ENCODE data around the gene SYCP2. TPM values are rescaled to one million over a fixed set of nuclear protein-coding genes. Genes with fewer than 3 reads are reported as not detected.

SYCP2 gene
- total and polyA plus RNA-seq, 2 donors (not counting 1 experiment from before 2014, with no cell fraction given) = 0.77 to 1.2 TPM

DNA sequence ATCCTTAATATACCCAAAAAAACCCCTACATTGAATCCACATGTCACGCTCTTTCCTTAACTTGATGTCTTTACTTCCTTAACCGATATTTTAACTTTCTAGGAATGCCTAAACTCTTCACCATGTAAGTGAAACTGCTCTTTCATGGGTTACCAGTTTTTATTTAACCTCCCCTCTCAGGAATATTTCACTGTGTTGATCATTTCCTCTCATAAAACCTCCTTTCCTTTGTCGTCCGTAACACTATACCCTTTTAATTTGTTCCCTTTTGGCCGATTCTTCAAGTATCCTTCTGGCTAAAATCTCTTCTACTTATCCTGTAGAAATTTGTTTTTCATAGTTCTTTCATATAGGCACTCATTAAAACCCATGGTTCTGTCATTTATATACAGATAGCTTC lies 24.6 kb downstream of the SYCP2 start:
- TF ChIP-seq EZH2 (IDR thresholded peaks at IDR 0.05; ENCODE audit: low read length, missing control alignments) = no peak
- TF ChIP-seq, protein P1, sequence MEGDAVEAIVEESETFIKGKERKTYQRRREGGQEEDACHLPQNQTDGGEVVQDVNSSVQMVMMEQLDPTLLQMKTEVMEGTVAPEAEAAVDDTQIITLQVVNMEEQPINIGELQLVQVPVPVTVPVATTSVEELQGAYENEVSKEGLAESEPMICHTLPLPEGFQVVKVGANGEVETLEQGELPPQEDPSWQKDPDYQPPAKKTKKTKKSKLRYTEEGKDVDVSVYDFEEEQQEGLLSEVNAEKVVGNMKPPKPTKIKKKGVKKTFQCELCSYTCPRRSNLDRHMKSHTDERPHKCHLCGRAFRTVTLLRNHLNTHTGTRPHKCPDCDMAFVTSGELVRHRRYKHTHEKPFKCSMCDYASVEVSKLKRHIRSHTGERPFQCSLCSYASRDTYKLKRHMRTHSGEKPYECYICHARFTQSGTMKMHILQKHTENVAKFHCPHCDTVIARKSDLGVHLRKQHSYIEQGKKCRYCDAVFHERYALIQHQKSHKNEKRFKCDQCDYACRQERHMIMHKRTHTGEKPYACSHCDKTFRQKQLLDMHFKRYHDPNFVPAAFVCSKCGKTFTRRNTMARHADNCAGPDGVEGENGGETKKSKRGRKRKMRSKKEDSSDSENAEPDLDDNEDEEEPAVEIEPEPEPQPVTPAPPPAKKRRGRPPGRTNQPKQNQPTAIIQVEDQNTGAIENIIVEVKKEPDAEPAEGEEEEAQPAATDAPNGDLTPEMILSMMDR (conservative IDR thresholded peaks at IDR 0.05 in 1 of 2, IDR thresholded peaks at IDR 0.05 in 1 of 2; ENCODE audit: low read depth in 1 of 2, low read length in 2 of 2) = no peak
- Histone ChIP-seq H3K9ac (ENCODE audit: insufficient read depth, low read length) (no peak overlapping the region), H3K79me2 (ENCODE audit: control insufficient read depth, insufficient read depth, low read length) (no peaks in the 10 kb centered on the region), H3K4me1 (ENCODE audit: control insufficient read depth, extremely low read depth, insufficient read depth, low read length) (no peaks in the 10 kb centered on the region), H3K9me3 (ENCODE audit: control insufficient read depth, insufficient read depth, low read depth, low read length) (no peaks in the 10 kb centered on the region), H3K4me2 (ENCODE audit: extremely low read depth, insufficient read depth, low read length) (no peak overlapping the region), H3K4me3 (replicated peaks in 1 of 4; ENCODE audit: control extremely low read depth in 1 of 4, insufficient read depth in 1 of 4, low read depth in 3 of 4, low read length in 4 of 4) (no peak overlapping the region), H3K27me3 (ENCODE audit: control insufficient read depth, insufficient read depth, low read length) (no peaks in the 10 kb centered on the region), H2AFZ (ENCODE audit: low read length) (no peak overlapping the region), H4K20me1 (ENCODE audit: control insufficient read depth, extremely low read depth, insufficient read depth, low read length) (no peaks in the 10 kb centered on the region), H3K36me3 (ENCODE audit: control insufficient read depth, insufficient read depth, low read length) (no peaks in the 10 kb centered on the region), H3K27ac (ENCODE audit: insufficient read depth, low read length) (no peak overlapping the region)
- no peak for DNase-seq (ENCODE audit: low read depth in 2 of 2)

GRCh38 chr20:59903621-59904020 lies 29.8 kb downstream of the SYCP2 start:
- DNase-seq (ENCODE audit: low read depth in 2 of 2) = peak in 1 of 2 donors; percentile 2
- Histone ChIP-seq H3K9me3 (ENCODE audit: control insufficient read depth, insufficient read depth, low read depth, low read length) (no peaks in the 10 kb centered on the region), H3K36me3 (ENCODE audit: control insufficient read depth, insufficient read depth, low read length) (no peaks in the 10 kb centered on the region), H3K4me2 (ENCODE audit: extremely low read depth, insufficient read depth, low read length) (no peak overlapping the region), H3K9ac (ENCODE audit: insufficient read depth, low read length) (no peak overlapping the region), H3K79me2 (ENCODE audit: control insufficient read depth, insufficient read depth, low read length) (no peaks in the 10 kb centered on the region), H3K4me1 (ENCODE audit: control insufficient read depth, extremely low read depth, insufficient read depth, low read length) (no peaks in the 10 kb centered on the region), H3K27me3 (ENCODE audit: control insufficient read depth, insufficient read depth, low read length) (no peaks in the 10 kb centered on the region), H3K4me3 (replicated peaks in 1 of 4; ENCODE audit: control extremely low read depth in 1 of 4, insufficient read depth in 1 of 4, low read depth in 3 of 4, low read length in 4 of 4) (no peak overlapping the region), H3K27ac (ENCODE audit: insufficient read depth, low read length) (no peak overlapping the region), H4K20me1 (ENCODE audit: control insufficient read depth, extremely low read depth, insufficient read depth, low read length) (no peaks in the 10 kb centered on the region), H2AFZ (ENCODE audit: low read length) (no peak overlapping the region)
- TF ChIP-seq EZH2 (IDR thresholded peaks at IDR 0.05; ENCODE audit: low read length, missing control alignments) = no peak
- TF ChIP-seq, protein P1 (conservative IDR thresholded peaks at IDR 0.05 in 1 of 2, IDR thresholded peaks at IDR 0.05 in 1 of 2; ENCODE audit: low read depth in 1 of 2, low read length in 2 of 2) = no peak

- Histone ChIP-seq H3K36me3 (ENCODE audit: control insufficient read depth, insufficient read depth, low read length) (no peaks in the 10 kb centered on the region), H3K4me1 (ENCODE audit: control insufficient read depth, extremely low read depth, insufficient read depth, low read length) (no peaks in the 10 kb centered on the region), H4K20me1 (ENCODE audit: control insufficient read depth, extremely low read depth, insufficient read depth, low read length) (no peaks in the 10 kb centered on the region), H3K27ac (ENCODE audit: insufficient read depth, low read length) (no peak overlapping the region), H3K9me3 (ENCODE audit: control insufficient read depth, insufficient read depth, low read depth, low read length) (no peaks in the 10 kb centered on the region), H3K4me3 (replicated peaks in 1 of 4; ENCODE audit: control extremely low read depth in 1 of 4, insufficient read depth in 1 of 4, low read depth in 3 of 4, low read length in 4 of 4) (no peak overlapping the region), H3K9ac (ENCODE audit: insufficient read depth, low read length) (no peak overlapping the region), H3K4me2 (ENCODE audit: extremely low read depth, insufficient read depth, low read length) (no peak overlapping the region), H2AFZ (ENCODE audit: low read length) (no peak overlapping the region), H3K79me2 (ENCODE audit: control insufficient read depth, insufficient read depth, low read length) (no peaks in the 10 kb centered on the region), H3K27me3 (ENCODE audit: control insufficient read depth, insufficient read depth, low read length) (no peaks in the 10 kb centered on the region)
- DNase-seq (ENCODE audit: low read depth in 2 of 2) = no peak
- no peak for TF ChIP-seq EZH2 (IDR thresholded peaks at IDR 0.05; ENCODE audit: low read length, missing control alignments)
- TF ChIP-seq, protein P1 (conservative IDR thresholded peaks at IDR 0.05 in 1 of 2, IDR thresholded peaks at IDR 0.05 in 1 of 2; ENCODE audit: low read depth in 1 of 2, low read length in 2 of 2) = no peak
These were observed 31.0 kb downstream of the SYCP2 start for GRCh38 chr20:59902470-59902869.

Measured in fibroblast of lung (primary cell).